ENCODE results near the gene EVA1B. TPM values are rescaled to one million over a fixed set of nuclear protein-coding genes. Genes with fewer than 3 reads are reported as not detected.

Gene EVA1B
- 101 and 165 TPM in 2 replicates for total RNA-seq

GRCh38 chr1:36323636-36324352, at the start of gene EVA1B:
Gene EVA1B (minus strand): TSS chr1:36323645. CDS start chr1:36323037, 608 bp downstream.

GRCh38 chr1:36306210-36306901, 17.1 kb downstream of the EVA1B start, which contains the start of gene SH3D21:
Gene SH3D21 (plus strand): TSS chr1:36306368. CDS start chr1:36306421, 53 bp downstream.

Other genes starting within 250 kb of the EVA1B start
- 0.10 and 0.33 TPM in 2 replicates for gene TEKT2, start 239.6 kb downstream of the EVA1B start, total RNA-seq
- 25.7 and 33.6 TPM in 2 replicates for gene ADPRS, start 234.8 kb downstream of the EVA1B start, total RNA-seq
- gene COL8A2, start 198.4 kb downstream of the EVA1B start, total RNA-seq, result 2.4 and 2.6 TPM in 2 replicates
- gene TRAPPC3, start 174.2 kb downstream of the EVA1B start, total RNA-seq, result 96.0 and 99.6 TPM in 2 replicates
- 188 and 205 TPM in 2 replicates for gene MAP7D1, start 167.5 kb downstream of the EVA1B start, total RNA-seq
- 170 and 183 TPM in 2 replicates for gene THRAP3, start 99.2 kb downstream of the EVA1B start, total RNA-seq
- 2.2 and 3.3 TPM in 2 replicates for gene SH3D21, start 17.3 kb downstream of the EVA1B start, total RNA-seq
- gene STK40, start 62.3 kb upstream of the EVA1B start, total RNA-seq, result 21.2 and 25.2 TPM in 2 replicates
- 6.4 and 8.8 TPM in 2 replicates for gene LSM10, start 74.3 kb upstream of the EVA1B start, total RNA-seq
- gene OSCP1, start 126.8 kb upstream of the EVA1B start, total RNA-seq, result 4.1 and 6.9 TPM in 2 replicates
- 80.6 and 86.2 TPM in 2 replicates for gene MRPS15, start 140.7 kb upstream of the EVA1B start, total RNA-seq
- gene CSF3R, start 159.3 kb upstream of the EVA1B start, total RNA-seq, result not detected in 2 replicates